GM08714 (cell line): ENCODE results near the gene ACTR6.
"Not testable (repeated sequence)": the region's sequence is repeated elsewhere in the genome, so short reads cannot be mapped to it uniquely, and the experiment has no call there.

Experiments used
- H3K4me3 ChIP-seq: fragments of 200-500 bp; sonication (Bioruptor generic); 2 replicates; pipeline ENCODE4 v1.5.1; 2014; ENCODE audit warnings: mild to moderate bottlenecking, low read length, inconsistent platforms
- ZNF274 ChIP-seq: IDR thresholded peaks from 2 replicates; pipeline ENCODE4 v1.6.1; 2012; ENCODE audit warnings: mild to moderate bottlenecking, low read depth, low read length

Gene ACTR6

DNA sequence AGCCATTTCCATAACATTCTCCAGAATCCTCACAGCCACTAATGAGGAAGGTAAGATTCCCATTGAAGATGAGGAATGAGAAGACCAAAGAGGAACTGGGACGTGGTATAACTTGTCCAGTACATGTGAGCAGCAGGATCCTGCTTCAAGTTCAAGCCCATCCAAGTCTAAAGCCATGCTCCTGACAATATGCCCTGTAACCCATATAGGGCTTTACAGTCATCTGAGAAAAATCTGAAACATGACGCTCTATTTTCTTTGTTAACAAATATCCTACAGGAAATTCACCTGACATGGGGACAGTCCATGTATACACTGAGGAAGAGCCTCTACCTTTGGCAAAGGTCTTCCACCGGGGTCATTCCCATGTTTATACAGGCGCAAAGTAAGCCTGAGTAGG is 3.1 kb upstream of the ACTR6 start:
- no peak for TF ChIP-seq ZNF274
- no peak overlapping the region for H3K4me3 ChIP-seq

DNA sequence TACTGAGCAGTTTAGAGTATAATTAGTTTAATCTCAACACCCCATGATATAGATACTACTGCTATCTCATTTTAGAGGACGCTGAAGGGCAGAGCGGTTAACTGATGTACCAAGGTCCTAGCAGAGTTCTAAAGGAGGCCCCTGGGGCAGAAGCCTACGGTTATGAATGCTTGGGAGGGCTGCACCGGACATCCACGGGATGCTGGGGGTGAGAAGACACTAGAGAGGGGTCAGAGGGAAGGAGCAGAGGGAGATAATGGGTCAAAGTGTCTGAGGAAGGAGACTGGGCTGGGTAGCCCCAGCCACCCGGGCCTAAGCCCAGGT is 1.6 kb upstream of the ACTR6 start:
- TF ChIP-seq ZNF274 = no peak

DNA sequence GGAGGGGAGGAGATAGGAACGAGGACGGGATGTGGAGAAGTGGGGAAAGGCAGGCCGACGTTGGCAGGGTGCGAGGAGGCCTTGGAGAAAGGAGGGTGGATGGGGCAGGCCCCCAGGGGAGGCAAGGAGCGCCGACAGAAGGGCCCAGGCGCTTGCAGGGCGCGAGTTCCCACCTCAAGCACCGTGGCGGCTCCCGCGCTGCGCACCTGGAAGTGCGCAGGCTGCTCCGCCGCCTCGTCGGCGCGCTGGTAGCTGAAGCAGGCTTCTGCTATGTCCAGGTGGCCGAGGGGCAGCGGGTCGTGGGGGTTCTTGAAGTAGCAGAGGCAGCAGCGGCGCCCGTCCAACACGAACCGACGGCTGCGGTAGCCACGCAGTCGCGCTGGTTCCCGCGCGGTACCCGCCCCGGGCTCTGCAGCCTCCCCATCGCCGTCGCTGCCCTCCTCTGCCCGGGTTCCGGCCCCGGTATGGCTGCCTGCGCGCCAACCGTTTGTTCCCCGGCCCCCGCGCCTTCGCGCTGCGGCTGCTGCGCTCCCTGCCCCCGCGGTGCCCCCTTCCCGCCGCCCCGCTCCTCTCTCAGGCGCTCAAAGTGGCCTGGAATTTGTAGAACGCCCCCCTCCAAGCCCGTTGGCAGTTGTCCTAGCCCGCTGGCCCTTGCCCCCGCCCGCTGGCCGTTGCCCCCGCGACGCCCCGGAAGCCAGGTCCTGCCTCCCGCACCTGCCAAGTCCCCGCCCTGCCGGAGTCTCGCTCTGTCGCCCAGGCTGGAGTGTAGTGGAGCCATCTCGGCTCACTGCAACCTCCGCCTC is 1.1 kb upstream of the ACTR6 start:
- peak overlapping the region; percentile 98 for H3K4me3 ChIP-seq
- no peak for TF ChIP-seq ZNF274

More for the DNA sequence above, 1.6 kb upstream of the ACTR6 start:
- H3K4me3 ChIP-seq = peak overlapping the region; percentile 98

DNA sequence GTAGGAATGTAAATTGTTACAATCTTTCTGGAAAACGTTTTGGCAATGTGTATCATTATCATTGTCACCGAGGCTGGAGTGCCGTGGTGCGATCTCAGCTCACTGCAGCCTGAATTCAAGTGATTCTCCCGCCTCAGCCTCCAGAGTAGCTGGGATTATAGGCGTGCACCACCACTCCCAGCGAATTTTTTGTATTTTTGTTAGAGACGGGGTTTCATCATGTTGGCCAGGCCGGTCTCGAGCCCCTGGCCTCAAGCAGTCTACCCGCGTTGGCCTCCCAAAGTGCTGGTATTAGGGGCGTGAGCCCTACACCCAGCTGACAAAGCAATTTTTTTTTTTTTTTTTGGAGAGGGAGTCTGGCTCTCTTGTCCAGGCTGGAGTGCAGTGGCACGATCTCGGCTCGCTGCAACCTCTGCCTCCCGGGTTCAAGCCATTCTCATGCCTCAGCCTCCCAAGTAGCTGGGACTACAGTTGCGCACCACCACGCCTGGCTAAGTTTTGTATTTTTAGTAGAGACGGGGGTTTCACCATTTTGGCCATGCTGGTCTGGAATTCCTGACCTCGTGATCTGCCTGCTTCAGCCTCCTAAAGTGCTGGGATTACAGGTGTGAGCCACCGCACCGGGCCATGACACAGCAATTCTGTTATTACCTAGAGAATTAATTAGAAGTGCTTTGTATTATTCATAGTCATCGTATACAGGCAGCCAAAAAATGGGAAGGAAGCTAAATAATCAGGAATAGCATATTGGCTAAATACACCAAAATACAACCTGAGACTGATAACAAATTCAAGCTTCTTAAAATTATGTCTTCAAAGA is 1.2 kb downstream of the ACTR6 start:
- H3K4me3 ChIP-seq = peak overlapping the region; percentile 98
- TF ChIP-seq ZNF274 = no peak

DNA sequence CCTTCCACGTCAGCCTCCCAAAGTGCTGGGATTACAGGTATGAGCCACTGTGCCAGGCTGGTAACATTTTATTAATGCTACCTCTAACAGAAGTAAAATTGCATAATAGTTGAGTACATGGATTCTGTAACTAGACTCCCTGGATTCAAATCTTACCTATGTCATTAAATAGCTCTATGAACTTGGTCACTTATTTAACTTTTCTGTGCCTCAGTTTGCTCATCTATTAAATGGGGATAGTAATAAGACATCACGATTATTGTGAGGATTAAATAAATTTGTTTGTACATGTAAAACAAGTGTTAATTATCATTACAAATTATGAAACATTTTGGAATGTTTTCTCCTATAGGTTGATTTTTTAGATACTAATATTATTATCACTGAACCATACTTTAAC is 6.7 kb downstream of the ACTR6 start:
- no peak overlapping the region for H3K4me3 ChIP-seq
- no peak for TF ChIP-seq ZNF274

DNA sequence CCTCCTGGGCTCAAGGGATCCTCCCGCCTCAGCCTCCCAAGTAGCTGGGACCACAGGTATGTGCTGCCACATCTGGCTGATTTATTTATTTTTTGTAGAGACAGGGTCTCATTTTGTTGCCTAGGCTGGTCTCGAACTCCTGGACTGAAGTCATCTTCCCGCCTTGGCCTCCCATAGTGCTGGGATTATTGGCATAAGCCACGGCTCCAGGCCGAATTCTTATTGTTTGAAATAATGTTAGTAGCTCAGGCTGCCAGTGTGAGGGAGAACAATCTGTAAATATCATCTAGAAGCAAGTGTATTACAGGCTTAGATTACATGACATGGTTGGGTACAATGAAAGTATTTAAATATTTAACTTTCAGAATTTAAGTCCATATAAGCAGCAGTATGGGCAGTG is 8.2 kb downstream of the ACTR6 start:
- TF ChIP-seq ZNF274 = no peak

DNA sequence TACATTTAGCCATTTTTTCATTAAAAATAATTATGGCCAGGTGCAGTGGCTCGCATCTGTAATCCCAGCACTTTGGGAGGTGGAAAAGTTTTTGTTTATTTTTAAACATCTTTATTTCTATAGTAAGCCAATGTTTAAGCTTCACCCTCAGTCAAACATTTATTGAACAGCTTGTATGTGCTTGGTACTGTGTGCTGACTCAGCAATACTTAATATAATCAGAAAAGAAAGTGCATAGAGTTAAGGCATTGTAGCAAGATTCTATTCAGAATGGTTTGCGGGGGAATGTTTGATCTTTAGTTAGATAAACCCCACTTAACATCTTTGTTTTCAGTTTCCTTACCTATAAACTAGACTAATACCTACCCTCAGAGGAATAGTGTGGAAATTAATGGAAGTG is 11.1 kb downstream of the ACTR6 start:
- TF ChIP-seq ZNF274 = no peak
- no peak overlapping the region for H3K4me3 ChIP-seq

More for the DNA sequence above, 8.2 kb downstream of the ACTR6 start:
- H3K4me3 ChIP-seq = no peak overlapping the region

DNA sequence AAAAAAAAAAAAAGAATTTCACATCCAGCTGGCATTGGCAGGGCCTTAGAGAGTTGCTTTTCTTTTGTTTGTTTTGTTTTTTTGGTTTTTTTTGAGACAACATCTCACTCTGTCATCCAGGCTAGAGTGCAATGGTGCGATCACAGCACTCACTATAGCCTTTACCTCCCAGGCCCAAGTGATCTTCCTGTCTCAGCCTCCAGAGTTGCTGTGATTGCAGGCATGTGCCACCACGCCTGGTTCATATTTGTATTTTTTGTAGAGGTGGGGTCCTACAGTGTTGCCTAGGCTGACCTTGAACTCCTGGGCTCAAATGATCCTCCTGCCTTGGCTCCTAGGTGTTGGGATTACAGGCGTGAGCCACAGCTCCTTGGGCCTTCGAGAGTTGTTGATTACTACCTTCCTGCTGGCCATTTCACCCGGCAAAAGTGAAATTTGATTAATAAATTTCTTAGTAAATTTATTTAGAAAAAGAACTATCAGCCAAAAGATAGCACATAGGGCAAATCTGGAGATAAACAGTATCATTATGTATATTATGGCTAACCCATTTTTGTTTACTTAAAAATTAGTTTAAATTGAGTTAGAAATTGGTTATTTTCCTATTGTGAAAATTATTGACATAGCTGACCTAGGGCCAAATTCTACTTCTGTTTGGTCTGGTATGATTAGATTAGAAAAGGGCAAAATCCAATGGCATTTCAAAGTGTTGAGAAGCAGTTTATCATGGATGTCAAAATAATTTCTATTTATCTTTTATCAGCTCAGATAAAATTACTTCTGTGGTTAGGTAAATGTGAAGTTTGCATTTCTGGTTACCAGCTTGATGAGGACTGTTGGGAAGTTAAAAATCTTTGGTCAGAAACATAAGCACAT is 12.6 kb downstream of the ACTR6 start:
- H3K4me3 ChIP-seq = no peak overlapping the region
- no peak for TF ChIP-seq ZNF274

DNA sequence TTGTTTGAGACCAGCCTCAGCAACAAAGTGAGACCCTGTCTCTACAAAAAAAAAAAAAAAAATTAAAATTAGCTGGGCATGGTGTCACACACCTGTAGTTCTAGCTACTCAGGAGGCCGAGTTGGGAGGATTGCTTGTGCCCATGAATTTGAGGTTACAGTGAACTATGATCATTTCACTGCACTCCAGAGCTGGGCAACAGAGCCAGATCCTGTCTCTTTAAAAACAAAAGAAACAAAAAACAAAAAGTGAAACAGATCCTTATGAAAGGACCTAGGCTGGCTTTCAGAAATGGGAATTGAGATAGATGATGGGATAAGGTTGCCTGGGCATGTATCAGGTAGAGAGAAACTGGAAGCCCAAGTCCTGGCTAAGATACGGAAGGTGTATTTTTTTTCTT is 13.9 kb downstream of the ACTR6 start:
- no peak overlapping the region for H3K4me3 ChIP-seq
- TF ChIP-seq ZNF274 = no peak

DNA sequence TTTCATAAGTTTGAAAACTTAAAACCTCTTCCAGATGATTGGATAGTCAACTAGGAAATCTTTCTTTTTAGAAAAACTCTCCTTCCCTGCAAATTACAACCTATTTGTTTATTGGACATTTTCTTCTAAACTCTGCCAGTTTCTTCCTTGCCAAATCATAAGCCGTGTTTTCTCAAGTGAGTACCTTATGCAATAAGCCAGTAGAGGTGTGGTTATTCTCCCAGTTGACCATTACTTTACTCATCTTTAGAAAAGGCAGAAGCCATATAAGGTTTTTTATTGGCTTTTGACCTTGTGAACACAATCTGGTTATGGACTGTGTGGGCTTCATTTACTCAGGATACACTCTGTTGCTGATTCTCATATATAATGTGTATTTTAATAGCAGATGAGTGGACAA is 14.6 kb downstream of the ACTR6 start:
- no peak for TF ChIP-seq ZNF274
- no peak overlapping the region for H3K4me3 ChIP-seq

DNA sequence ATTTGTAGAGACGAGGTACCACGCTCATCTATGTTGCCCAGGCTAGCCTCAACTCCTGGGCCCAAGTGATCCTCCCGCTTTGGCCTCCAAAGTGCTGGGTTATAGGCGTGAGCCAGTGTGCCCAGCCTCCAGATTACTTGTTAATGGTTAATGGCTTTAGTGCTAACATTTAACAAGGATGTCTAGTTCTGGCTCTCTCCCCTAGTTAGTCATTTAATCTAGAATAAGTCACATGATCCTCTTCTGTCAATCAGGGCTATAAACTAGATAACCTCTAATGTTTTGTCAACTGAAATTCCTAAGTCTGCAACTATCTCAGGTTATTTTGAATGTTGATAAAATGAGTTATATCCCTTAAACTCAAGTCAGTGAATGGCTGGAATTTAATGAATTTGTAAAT is 15.7 kb downstream of the ACTR6 start:
- no peak for TF ChIP-seq ZNF274
- no peak overlapping the region for H3K4me3 ChIP-seq

DNA sequence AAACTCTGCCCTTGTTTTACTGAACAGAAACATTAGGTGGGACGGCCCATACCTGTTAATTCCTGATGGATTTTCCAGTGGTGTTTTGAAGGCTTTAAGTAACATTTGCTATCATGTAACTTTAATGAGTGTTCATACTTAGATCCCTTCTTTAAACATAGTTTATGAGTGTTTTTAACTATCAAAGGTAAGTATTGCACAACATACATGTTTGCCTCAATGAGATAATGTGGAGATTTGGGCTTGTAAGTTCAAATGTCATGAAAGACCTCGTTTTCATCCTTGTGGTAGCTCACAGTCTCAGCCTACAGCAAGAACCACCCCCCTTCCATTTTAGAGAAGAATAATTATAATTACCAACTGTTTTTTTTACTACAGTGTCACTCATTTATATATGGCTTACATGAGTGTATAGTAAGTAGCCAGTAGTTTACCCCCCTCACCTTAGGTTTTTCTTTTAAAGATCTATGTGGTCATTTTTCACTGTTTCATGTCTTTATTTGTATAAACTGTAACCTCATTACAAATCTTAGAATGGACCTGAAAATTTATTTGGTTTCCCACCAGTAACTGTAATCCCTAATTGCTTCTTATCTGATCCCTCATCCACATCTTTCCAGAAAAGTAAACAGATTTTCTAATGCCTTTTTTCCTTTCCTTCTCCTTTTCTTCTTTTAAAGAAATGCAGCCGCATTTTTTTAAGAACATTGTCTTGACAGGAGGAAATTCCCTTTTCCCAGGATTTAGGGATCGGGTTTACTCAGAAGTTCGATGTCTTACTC is 18.9 kb downstream of the ACTR6 start:
- TF ChIP-seq ZNF274 = no peak

DNA sequence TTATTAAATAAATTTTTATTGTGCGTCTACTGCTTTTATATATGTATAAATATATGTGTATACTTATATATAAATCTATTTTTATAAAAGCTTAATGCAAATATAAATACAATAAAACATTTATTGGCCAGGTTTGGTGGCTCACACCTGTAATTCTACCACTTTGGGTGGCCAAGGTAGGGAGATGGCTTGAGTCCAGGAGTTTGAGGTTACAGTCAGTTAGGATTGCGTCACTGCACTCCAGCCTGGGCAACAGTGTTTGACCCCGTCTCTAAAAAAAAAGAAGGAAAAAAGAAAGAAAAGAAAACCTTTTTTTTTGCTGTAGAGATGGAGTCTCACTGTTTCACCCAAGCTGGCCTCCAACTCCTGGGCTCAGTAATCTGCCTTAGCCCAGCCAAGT is 20.9 kb downstream of the ACTR6 start:
- H3K4me3 ChIP-seq = no peak overlapping the region
- no peak for TF ChIP-seq ZNF274

More for the DNA sequence above, 18.9 kb downstream of the ACTR6 start:
- no peak overlapping the region for H3K4me3 ChIP-seq

DNA sequence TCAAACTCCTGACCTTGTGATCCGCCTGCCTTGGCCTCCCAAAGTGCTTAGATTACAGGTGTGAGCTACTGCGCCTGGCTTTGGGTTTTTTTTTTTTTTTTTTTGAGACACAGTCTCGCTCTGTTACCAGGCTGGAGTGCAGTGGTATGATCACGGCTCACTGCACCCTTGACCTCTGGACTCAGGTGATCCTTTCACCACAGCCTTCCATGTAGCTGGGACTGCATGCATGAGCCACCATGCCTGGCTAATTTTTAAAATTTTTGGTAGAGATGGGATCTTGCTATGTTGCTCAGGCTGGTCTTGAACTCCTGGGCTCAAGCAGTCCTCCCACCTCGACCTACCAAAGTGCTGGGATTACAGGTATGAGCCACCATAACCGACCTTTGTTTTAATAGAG is 21.6 kb downstream of the ACTR6 start:
- not testable (repeated sequence) for H3K4me3 ChIP-seq
